Gastroesophageal sphincter (tissue), 3 donors: ENCODE measurements around the gene SPATA2L.

Experiments
- CTCF ChIP-seq, 4 experiments: fragments of 200-600 bp in 2 of 4; fragments of 450-650 bp in 2 of 4; sonication (generic) in 1 of 4; IDR thresholded peaks; one replicate each; pipeline ENCODE4 v1.5.1; 2017 to 2019; ENCODE audit warnings: antibody characterized with exemption in 4 of 4, mild to moderate bottlenecking in 2 of 4, moderate library complexity in 2 of 4
- POLR2A ChIP-seq, 2 donors: fragments of 450-650 bp; IDR thresholded peaks; one replicate each; pipeline ENCODE4 v1.6.1; 2017; ENCODE audit warnings: antibody characterized with exemption in 2 of 2, mild to moderate bottlenecking in 2 of 2, moderate library complexity in 1 of 2
- POLR2AphosphoS5 ChIP-seq: sonication (generic); formaldehyde crosslinking; IDR thresholded peaks from one replicate; pipeline ENCODE4 v1.6.1; 2017; ENCODE audit warnings: antibody characterized with exemption

GRCh38 chr16:89691986-89692569 is 9.4 kb downstream of the SPATA2L start:
- TF ChIP-seq CTCF (IDR thresholded peaks at IDR 0.05) (no peak), POLR2AphosphoS5 (no peak), POLR2A (IDR thresholded peaks at IDR 0.05) (no peak)
